ENCODE measurements around the gene LYG1.
A peak's percentile ranks its signal among the peaks of the same experiment; 100 is the strongest.
"Not testable (repeated sequence)": the region's sequence is repeated elsewhere in the genome, so short reads cannot be mapped to it uniquely, and the experiment has no call there.

The LYG1 gene

GRCh38 chr2:99301097-99301496, at the start of gene LYG1:
TSS of gene LYG1 (minus strand) at chr2:99301197. CDS start at chr2:99295670, 5,527 bp downstream.
- not testable (repeated sequence) for DNase-seq (ENCODE audit: low read depth in 4 of 4, low spot score in 1 of 4)

- DNase-seq (ENCODE audit: low read depth in 4 of 4, low spot score in 1 of 4) = no peak
Measured at GRCh38 chr2:99350194-99350593, 49.2 kb upstream of the LYG1 start.

GRCh38 chr2:99348173-99348572, 47.2 kb upstream of the LYG1 start:
- DNase-seq (ENCODE audit: low read depth in 4 of 4, low spot score in 1 of 4) = no peak

GRCh38 chr2:99346218-99346617, 45.2 kb upstream of the LYG1 start:
- no peak for DNase-seq (ENCODE audit: low read depth in 4 of 4, low spot score in 1 of 4)

GRCh38 chr2:99345446-99345845, 44.4 kb upstream of the LYG1 start:
- DNase-seq (ENCODE audit: low read depth in 4 of 4, low spot score in 1 of 4) = not testable (repeated sequence)

GRCh38 chr2:99342536-99342935, 41.5 kb upstream of the LYG1 start:
- DNase-seq (ENCODE audit: low read depth in 4 of 4, low spot score in 1 of 4) = no peak

- DNase-seq (ENCODE audit: low read depth in 4 of 4, low spot score in 1 of 4) = no peak
Measured at GRCh38 chr2:99340669-99341236, 39.8 kb upstream of the LYG1 start.

- no peak for DNase-seq (ENCODE audit: low read depth in 4 of 4, low spot score in 1 of 4)
Measured at GRCh38 chr2:99338029-99338585, 37.1 kb upstream of the LYG1 start.

GRCh38 chr2:99337113-99338028, 36.4 kb upstream of the LYG1 start, which contains the start of gene EIF5B:
TSS of gene EIF5B (plus strand) at chr2:99337389. CDS start at chr2:99337555, 166 bp downstream.
- DNase-seq (ENCODE audit: low read depth in 4 of 4, low spot score in 1 of 4) = peak; percentile 75 to 89 (median 86)

GRCh38 chr2:99336804-99337112, 35.8 kb upstream of the LYG1 start:
- DNase-seq (ENCODE audit: low read depth in 4 of 4, low spot score in 1 of 4) = peak in 1 of 4 experiments; percentile 9

- DNase-seq (ENCODE audit: low read depth in 4 of 4, low spot score in 1 of 4) = peak; percentile 93 to 95 (median 94)
Measured at GRCh38 chr2:99335911-99336803, 35.2 kb upstream of the LYG1 start, which contains the start of gene TXNDC9. TSS of gene TXNDC9 (minus strand) at chr2:99336333. CDS start at chr2:99333210, 3,123 bp downstream.

GRCh38 chr2:99325384-99325783, 24.4 kb upstream of the LYG1 start:
- no peak for DNase-seq (ENCODE audit: low read depth in 4 of 4, low spot score in 1 of 4)

- DNase-seq (ENCODE audit: low read depth in 4 of 4, low spot score in 1 of 4) = not testable (repeated sequence)
Measured at GRCh38 chr2:99317873-99318200, 16.8 kb upstream of the LYG1 start.

GRCh38 chr2:99317161-99317872, 16.3 kb upstream of the LYG1 start:
- no peak for DNase-seq (ENCODE audit: low read depth in 4 of 4, low spot score in 1 of 4)

GRCh38 chr2:99299580-99299979, 1.4 kb downstream of the LYG1 start:
- no peak for DNase-seq (ENCODE audit: low read depth in 4 of 4, low spot score in 1 of 4)

GRCh38 chr2:99297994-99298393, 3.0 kb downstream of the LYG1 start:
- DNase-seq (ENCODE audit: low read depth in 4 of 4, low spot score in 1 of 4) = no peak

GRCh38 chr2:99285526-99285925, 15.5 kb downstream of the LYG1 start:
- DNase-seq (ENCODE audit: low read depth in 4 of 4, low spot score in 1 of 4) = no peak

- DNase-seq (ENCODE audit: low read depth in 4 of 4, low spot score in 1 of 4) = no peak
Measured at GRCh38 chr2:99279969-99280695, 20.9 kb downstream of the LYG1 start.

GRCh38 chr2:99278793-99279291, 22.2 kb downstream of the LYG1 start:
- no peak for DNase-seq (ENCODE audit: low read depth in 4 of 4, low spot score in 1 of 4)
